ENCODE measurements around the gene PIK3CA. TPM values are rescaled to one million over a fixed set of nuclear protein-coding genes. Genes with fewer than 3 reads are reported as not detected.

PIK3CA gene
- total RNA-seq, 1 donor from 2014 or later = 74.6 TPM

DNA sequence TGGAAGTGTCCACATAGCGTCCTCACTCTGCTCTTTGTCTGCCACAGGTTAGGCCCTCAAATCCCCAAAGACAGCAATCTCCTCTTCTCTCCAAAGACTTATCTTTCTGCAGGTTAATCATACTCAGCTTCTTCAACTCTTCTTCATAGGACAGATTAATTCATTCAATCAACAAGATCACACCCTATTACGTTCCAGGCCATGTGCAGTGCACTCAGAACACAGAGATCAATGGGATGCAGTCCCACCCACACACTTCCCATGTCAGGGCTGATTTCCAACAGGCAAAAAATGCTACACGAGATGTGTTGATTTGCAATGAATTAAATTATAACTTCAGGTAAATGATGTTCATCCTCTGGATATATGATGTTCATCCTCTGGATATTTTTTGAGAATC is 141.1 kb downstream of the PIK3CA start:
- no peak for DNase-seq (ENCODE audit: low spot score in 2 of 2)
- no peak for FAIRE-seq

Small RNAs within 50 kb of the gene (small RNA-seq; reads per million reads assigned to genes)
- gene RF00402 = not detected

Other genes with a start within 250 kb of the PIK3CA start
- 6.1 TPM for gene ZMAT3, start 76.5 kb upstream of the PIK3CA start, total RNA-seq
- gene KCNMB3, start 102.8 kb downstream of the PIK3CA start, total RNA-seq = 2.0 TPM
- gene ZNF639, start 174.7 kb downstream of the PIK3CA start, total RNA-seq = 119 TPM
- gene MFN1, start 199.4 kb downstream of the PIK3CA start, total RNA-seq = 109 TPM

Measured in frontal cortex (tissue), 4 donors.